Frontal cortex (tissue), 4 donors: ENCODE measurements around the gene TEX19. TPM values are rescaled to one million over a fixed set of nuclear protein-coding genes. Genes with fewer than 3 reads are reported as not detected.

Source experiments
- DNase-seq, 2 donors: peaks; one replicate each; pipeline ENCODE4 v3.0.0; 2012; ENCODE audit warnings: low spot score in 2 of 2
- FAIRE-seq: peaks from 2 replicates; lab custom pipeline; 2012; peaks lifted over from hg19 to GRCh38; lab: Jason Lieb, UNC
- total RNA-seq: library from RNA; depleted of rRNA; stranded (reverse); fragments of >200 nt; gene quantifications from one replicate; pipeline ENCODE4 v1.2.3, GENCODE V29; 2014
- donor health status: control.
- donor health status: control.
- donor health status: control.

Gene TEX19
- total RNA-seq, 1 donor from 2014 or later = not detected

DNA sequence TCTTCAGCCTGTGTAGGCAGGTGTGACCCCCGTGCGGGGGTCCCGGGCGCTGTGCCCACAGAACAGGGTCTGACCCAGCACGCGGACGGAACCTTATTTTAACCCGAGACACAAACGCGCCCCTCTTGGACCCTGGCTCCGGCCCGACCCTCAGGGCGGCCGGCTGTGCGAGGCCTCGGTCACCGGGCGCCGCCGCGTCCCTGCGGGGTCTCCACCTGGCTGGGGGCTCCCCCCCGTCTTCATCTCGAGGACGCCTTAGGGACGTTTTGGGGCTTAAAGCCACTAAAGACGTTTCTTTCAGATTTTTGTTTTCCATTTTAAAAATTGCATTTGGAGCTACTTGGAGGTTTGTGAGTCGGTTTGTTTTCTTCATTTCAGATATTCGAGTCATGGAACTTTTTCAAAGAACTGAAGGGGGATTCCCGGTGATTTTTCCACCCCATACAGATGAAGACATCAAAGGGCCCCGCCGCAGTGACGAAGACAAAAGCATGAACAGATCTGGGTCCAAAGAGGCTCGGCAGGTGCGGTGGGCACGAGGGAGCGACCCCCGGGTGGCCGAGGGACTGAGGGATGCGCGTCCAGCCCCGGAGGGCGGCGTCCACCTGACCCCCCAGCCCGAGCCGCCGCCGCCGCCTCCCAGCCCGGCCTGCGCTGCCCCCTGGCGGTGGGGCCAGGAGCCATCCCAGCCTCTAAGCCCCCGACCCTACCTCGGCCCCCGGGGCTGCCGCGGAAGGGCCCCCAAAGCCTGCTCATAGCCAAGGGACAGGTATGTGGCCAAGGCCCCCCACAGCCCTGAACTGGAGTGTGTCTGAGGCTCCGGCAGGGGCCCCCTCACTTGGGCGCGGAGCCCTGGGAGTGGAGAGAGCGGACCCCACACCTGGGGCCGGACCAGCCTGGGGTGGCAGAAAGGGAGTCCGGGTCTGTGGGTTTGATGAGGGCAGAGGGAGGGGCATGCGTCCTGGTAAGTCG lies 37.8 kb upstream of the TEX19 start:
- DNase-seq (peak; percentile 71), FAIRE-seq (no peak)

DNA sequence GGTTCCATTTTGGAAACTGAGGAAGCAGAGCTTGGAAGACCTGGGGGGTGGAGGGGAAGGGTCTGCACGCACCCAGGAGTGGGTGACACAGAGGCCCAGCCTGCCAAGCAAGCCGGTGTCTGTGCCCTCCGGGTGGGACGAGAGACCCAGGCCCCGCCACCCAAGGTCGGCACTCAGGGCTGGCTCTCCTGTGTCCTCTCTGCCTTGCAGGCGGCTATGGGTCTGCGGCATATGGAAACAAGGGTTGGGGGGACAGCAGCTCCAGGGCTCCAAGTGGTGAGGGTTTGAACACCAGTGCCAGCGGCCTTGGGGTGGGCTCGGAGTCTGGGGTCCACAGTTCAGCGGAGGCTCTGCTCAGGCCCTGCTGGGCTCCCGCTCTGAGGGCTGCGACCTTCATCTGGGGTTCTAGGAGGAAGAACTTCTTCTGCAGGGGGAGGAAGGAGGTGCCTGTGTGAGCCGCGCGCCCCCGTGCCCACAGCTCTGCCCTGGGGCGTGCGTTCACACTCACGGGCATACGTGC lies 37.0 kb upstream of the TEX19 start:
- no peak for FAIRE-seq
- no peak for DNase-seq

DNA sequence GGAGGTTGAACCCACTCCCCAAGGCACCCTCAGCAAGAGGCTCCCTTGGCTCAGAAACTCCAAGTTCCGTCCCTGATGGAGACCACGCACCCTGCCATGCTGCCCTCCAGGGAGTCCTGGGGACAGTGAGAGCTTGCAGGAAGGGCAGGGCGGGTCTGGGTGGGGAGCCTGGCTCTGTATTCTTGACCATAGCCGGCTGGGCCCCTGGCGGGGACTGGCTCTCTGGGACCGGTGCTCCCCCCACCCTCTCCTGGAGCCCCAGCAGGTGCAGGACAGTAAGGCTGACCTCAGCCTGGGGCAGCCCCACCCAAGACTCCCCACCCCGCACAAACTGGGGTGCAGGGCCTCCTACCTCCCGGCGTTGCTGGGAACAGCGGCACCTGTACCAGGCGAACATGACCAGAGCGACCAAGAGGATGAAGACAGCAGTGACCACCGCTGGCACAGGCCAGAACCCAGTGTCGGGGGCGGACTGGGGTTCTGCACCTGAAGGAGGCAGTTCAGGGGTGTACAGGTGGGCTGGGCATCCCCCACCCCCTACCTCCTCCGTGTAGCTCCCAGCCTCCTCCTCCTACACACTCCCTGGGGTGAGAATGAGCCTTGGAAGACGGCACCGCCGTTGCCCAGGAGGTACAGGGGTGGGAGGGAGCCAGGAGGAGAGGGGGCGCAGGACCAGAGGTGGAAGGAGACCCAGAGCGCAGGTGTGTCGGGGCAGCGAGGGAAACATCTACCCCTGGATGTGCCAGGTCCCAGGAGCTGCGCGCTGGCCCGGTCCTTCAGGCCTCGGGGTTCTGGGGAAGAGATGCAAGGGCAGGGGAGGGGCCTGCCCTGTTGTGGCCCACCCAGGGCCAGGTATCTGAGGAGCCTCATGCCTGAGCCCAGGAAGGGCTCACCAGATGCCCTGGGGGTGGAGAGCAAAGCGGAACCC lies 36.3 kb upstream of the TEX19 start:
- DNase-seq = no peak

DNA sequence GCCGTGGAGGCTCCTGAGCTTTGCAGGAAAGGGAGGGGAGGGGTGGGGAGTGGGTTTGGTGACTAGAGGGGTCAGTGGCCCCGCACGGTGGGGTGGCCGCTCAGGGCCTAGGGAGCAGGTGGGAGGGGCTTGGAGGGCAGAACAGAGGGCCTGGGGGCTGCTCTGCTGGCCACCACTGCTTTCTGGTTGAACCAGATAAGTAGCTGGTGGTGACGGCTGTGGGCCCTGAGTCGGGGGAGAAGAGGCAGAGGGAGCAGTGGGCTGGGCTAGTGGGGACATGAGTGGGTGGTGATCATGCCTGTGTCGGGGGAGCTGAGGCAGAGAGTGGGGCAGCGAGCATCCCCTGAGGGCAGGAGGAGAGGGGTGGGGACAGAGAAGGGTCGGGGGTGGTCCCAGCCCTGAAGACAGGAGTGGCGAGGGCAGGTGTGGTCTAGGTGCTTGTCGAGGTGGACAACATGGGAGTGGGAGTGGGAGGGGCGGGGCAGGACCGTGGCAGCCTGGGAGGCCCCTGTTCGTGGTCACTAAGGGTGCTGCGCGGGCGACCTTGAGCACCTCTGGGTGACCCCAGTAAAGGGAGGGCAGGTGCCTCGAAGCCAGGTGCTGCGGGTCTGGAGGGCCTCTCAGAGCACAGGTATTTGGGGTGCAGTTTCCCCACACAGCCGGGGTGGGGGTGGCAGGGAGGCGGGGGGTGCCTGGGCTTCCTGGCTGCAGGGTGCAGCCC lies 35.4 kb upstream of the TEX19 start:
- FAIRE-seq = no peak
- no peak for DNase-seq

More for the DNA sequence above, 36.3 kb upstream of the TEX19 start:
- FAIRE-seq = no peak

DNA sequence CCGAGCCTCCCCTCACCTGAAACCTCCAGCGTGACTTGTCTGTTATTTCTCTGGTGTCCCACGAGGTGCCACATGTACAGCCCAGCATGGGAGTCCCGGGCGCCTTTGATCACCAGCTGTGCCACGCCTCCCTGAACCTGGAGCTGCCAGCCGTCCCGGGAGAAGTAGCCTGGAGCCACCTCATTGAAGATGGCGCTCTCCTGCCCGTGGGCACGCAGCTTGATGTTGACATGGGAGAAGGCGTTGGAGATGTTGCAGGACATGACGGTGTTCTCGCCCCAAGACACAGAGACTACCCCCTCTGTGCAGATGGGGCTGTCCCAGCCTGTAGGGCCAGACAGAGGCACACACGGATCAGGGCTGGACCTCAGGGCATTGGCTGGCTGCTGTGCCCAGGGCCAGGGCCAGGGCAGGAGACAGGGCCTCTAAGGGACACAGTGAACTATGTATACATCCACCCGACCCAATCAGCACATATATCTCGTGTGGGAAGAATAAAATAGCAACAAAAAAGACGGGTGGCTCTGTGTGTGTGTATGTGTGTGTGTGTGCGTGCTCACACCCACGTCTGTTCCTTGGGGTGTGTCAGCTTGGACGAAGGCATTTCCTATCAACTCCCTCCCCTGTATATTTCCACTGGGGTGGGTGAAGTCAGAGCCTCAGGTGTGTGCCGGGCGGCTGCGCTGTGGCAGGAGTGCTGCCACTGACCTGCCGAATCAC lies 34.3 kb upstream of the TEX19 start:
- DNase-seq = no peak
- FAIRE-seq = no peak

DNA sequence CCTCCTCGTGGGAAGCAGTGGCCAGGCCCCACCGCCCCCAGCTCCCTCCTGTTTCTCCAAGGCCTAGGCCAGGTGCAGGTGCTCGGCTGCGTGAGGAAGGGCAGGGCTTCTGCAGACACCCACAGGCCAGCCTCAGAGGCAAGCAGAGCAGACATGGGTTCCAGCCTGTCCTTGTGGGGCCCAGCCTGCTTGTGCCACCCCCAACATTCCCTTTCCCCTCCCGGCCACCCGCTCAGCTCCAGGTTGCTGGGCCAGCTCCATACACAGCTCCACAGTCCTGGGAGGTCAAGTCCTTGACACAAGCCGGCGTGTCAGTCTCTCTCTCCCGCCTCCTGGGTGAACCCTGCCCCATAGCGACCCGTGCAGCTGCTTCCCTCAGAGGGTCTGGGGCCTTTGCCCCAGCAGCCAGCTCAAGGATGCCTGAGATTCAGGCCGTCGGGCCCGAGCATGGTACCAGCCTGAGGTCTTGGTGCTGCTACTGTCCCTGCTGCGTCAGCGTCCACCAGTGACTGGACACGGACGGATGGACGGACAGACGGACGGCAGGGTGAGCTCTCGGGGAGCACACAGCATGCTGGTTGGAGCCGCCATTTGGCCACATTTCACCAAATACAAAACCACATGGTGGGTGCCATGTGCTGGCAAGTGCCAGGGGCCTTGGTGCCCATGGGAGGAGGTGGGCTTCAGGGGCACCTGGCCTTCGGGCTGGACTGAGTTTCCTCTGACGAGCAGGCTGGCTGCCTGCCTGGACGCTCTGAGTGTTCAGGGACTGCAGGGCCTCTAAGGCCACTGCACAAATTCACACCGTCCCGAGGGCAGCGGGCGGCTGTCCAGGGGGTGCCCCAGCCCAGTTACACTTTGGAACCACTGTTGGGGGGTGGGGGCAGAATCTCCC lies 33.5 kb upstream of the TEX19 start:
- no peak for FAIRE-seq

DNA sequence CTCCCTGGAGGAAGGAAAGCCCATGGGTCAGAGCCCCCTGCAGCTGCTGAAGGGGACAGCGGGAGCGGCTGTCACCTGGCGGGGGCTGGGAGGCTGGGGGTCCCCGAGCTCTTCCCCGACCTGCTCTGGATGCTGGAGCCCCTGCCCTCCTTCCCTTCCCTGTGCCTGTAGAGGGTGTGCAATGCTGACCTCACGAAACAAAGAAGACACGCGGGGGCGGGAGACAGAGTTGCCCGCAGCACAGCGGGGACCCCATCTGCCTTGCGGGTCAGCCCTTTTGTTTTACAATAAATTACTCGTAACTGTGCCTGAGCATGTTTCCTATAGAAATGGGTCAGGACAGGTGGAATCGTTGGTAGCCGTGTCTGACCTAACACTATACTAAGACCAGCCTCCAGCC lies 31.8 kb upstream of the TEX19 start:
- DNase-seq (no peak), FAIRE-seq (no peak)

More for the DNA sequence above, 33.5 kb upstream of the TEX19 start:
- DNase-seq = no peak

DNA sequence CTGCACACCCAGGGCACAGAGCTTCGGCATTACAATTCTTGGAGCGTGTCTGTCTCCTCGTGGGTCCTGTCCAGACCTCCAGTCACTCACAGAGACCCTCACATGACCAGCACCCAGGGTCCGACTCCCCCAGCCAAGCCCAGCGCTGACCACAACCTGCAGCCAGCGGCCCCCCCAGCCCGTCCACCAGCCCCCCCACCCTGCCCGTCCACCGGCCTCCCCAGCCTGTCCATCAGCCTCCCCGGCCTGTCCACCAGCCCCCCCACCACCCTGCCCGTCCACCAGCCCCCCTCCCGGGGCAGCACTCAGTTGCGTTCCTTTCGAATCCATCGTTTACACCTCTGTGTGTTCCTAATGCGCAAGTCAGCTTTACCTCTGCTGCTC lies 31.3 kb upstream of the TEX19 start:
- DNase-seq (no peak), FAIRE-seq (no peak)

DNA sequence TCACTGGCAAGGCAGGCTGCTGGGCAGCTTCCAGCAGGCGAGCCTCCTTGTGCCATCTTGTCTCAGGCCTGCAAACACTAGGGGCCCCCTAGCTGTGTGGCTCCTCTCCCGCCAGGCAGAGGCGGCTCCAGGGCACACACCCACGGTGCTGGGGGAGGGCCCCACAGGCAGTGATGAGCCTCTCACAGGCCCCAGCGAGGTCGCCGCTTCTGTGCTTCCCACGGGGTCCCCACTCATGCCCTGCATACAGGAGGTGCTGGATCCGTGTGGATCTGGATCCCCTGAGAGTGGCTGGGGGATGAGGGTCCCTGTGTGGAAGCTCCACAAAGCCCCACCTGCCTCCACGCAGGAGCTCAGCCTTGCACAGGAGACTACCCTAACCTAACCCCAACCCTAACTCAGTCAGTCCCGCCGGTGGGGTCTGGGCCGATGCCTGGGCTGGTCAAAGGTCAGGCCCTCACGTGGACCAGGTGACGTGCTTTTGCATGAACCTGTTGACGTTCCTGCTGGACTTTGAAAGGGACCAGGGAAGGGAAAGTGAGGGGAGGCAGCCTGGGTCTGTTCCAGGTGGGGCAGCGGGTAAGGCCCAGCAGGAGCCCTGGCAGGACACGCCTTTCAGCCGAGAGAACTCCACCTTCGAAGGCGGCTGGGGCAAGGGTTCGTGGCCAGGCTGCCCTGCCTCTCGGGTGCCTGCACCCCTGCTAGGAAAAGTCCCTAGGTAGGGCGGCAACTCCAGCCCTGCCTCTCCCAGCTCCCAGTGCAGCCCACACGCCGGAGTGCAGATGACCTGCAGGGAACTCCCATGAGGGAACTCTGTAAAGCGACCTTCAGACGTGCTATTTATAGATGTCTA lies 30.7 kb upstream of the TEX19 start:
- FAIRE-seq = no peak
- no peak for DNase-seq

DNA sequence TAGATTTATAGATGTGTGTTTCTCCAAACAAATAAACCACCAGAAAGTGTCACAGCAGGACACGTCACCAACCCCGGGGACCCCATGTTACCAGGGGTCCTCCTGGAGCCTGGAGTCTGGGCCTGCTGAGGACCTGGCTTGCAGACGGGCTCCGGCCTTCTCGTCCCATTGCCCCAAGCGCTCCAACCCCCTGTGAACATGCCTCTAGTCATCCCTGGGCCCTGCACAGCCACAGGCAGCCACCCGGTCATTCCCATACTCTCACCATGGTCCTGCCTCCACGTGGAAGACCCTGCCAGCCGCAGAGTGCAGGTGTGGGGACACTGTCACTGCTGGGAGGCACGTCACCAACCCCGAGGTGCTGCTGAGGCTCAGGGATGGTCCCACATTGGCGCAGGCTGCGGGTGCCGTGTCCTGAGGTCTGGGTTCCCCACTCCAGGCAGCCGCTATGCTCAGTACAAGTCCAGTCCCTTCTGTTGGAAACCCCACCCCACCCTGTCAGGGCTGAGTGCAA lies 30.0 kb upstream of the TEX19 start:
- FAIRE-seq = no peak
- no peak for DNase-seq

DNA sequence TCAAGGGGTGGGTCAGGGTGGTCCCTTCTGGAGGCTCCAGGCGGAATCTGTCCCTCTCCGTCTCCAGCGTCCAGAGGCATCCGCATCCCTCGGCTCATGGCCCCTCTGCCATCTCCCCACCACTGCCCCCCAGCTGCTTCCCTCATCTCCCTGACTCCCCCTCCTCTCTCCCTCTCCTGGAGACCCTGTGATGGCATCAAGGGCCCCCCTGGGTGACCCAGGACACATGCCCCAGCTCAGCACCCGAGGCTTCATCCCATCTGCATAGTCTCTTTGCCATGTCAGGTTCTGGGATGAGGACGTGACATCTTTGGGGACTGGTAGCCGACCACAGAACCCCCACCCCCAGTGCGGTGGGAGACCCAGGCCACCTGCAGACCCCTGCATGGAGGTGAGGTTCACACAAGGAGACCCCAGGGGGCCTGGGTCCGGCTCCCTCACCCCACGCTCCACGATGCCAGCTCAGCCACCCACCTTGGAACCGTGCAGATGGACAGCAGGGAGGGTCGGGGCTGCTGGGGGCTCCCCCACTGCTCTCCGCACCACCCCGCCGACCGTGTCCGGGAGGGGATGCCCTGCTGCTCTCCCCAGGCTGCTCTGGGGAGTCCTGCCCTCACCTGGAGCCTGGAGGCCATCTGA lies 29.2 kb upstream of the TEX19 start:
- no peak for FAIRE-seq
- no peak for DNase-seq

DNA sequence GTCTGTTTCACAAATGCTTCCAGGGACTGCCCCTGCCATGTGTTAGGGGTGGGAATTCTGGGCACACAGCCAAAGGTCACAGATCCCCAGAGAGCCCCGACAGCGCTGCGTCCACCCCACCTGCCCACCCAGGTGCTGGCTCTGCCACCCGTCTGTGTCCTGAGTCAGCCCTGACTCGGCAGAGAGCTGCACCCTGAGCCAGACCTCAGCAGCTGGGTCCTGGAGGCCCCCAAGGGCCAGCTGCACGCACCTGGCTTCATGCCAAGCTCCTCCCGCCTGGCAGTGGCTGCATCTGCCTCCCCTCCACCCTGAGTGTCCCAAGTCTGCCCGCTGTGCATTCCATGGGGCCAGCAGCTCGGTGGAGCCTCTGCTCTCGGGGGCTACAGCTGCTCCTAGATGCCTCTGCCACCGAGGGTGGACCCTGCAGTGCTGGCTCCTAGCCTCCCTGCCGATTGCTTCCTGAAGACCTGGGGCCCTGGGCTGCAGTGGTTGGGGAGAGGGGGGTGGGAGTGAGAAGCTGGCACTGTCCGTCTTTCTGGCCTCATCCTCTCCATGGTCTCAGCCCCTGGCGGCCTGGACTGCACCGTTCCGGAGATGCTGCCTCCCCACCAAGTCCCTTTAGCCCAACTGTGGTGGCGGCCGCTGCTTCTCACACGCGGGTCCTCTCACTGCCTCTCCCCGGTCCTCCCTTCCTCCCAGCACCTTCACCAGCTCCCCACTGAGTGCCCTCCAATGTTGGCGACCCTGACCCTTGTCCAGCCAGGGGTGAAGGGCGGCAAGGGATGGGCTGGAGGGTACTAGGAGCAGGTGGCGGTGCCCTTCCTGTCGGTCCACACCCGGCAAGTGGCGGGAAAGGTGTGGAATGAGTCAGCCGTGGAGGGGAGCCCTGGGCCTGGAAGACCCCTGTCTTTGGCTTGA lies 28.5 kb upstream of the TEX19 start:
- FAIRE-seq = no peak
- DNase-seq = peak in 1 of 2 donors; percentile 64

DNA sequence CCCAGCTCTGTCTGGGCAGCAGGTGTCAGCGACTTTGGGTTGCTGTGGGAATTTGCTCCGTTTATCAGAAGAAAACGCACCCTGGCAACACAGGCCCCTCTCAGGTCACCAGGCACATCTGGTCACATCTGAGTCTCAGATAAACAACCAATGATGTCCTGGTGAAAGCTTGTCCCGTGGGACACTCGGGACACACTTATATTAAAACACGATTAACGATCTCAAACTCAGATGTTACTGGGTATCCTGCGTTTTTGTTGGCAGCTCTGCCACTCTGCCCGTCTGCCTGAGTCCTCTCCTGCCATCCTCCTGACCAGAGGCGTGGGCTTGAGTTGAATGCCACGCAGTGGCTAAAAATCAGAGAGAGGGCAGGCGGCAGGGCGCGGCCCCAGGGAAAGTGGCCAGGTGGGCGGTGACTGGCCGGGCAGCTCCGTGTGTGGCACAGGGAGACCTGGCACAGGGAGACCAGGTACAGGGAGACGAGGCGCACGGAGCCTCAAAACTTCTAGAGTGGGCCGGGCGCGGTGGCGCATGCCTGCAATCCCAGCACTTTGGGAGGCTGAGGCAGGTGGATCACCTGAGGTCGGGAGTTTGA lies 27.6 kb upstream of the TEX19 start:
- FAIRE-seq = no peak
- no peak for DNase-seq

DNA sequence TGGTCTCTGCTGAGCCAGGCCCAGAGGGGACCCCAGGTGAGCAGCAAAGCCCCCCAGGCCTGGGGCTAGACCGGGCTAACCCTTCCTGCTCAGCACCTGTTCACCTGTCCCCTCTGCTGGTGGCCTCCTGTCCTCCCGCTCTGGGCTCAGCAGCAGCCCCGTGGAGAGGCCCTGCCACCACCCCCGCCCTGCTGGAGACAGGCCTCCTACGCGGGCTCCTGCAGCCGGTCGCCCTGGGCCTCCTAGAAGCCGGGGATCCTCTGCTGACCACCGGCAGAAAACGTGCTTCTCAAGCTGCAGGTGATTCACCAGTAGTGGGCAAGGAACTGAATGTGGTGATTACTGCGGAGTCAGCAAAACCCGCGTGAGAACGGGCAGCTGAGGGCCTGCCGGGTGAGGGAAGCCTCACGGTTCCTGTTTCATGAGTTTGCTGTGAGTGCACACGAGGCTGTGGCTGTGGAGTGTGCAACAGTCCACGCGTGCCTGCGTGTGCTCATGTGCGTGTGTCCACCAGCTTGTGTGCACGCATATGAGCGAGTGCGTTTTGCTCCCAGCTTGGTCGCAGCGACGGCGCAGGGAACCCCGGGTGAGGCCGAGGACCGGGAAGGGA lies 26.3 kb upstream of the TEX19 start:
- FAIRE-seq = no peak
- peak in 1 of 2 donors; percentile 72 for DNase-seq
